ENCODE measurements around the gene GPR17. TPM values are rescaled to one million over a fixed set of nuclear protein-coding genes. Genes with fewer than 3 reads are reported as not detected.

The GPR17 gene
- total and polyA plus RNA-seq, 9 of the 15 experiments (the other 6 are each of a cell fraction or from before 2014, with no cell fraction given), result not detected

GRCh38 chr2:127679680-127680361 is 33.9 kb downstream of the GPR17 start:
- H3K9ac ChIP-seq (ENCODE audit: insufficient read depth in 1 of 2, low read depth in 2 of 2, low read length in 2 of 2), result no peak overlapping the region
- in situ Hi-C loops (cut with MboI), result no loop called here

More at GRCh38 chr2:127679680-127680361, 33.9 kb downstream of the GPR17 start:
- no peak overlapping the region for H3K4me3 ChIP-seq
- H3K36me3 ChIP-seq (ENCODE audit: control insufficient read depth, insufficient read depth, low read length), result no peaks in the 10 kb centered on the region
- no peaks in the 10 kb centered on the region for H3K9me3 ChIP-seq (replicated peaks; ENCODE audit: control insufficient read depth, insufficient read depth, low read depth, low read length)
- H3K79me2 ChIP-seq (ENCODE audit: control insufficient read depth, insufficient read depth, low read length), result no peaks in the 10 kb centered on the region
- H4K20me1 ChIP-seq (replicated peaks; ENCODE audit: control insufficient read depth, insufficient read depth, low read length), result peaks cover 6% of the 10 kb centered on the region; the same call in 1 of the 2 replicates
- 9% methylated on average over 14 of the region's 15 CpGs for WGBS (ENCODE audit: insufficient coverage, low coverage, missing lambda C conversion rate)
- TF ChIP-seq SMAD4 (CRISPR knock-in tag; conservative IDR thresholded peaks at IDR 0.05) (no peak), AFF1 (IDR thresholded peaks at IDR 0.05; ENCODE audit: low read depth in 1 of 2, partially characterized antibody in 2 of 2) (no peak)
- H3K9me1 ChIP-seq (ENCODE audit: control insufficient read depth, insufficient read depth, low read length), result no peaks in the 10 kb centered on the region
- CTCF ChIA-PET (ENCODE audit: low intra/inter-chr PET ratio), result no interaction called here
- H3K27ac ChIP-seq (ENCODE audit: extremely low read depth, low read depth, low read length), result no peak overlapping the region
- POLR2A ChIA-PET, result no interaction called here
- FAIRE-seq (no peak), ATAC-seq (no peak), DNase-seq (ENCODE audit: extremely low read depth in 1 of 4, low spot score in 3 of 4) (no peak)
- H3K27me3 ChIP-seq (ENCODE audit: control insufficient read depth in 2 of 2, insufficient read depth in 2 of 2, low read length in 2 of 2), result peaks cover 42 to 65% of the 10 kb centered on the region in 2 experiments
- H3K4me1 ChIP-seq (replicated peaks in 1 of 2; ENCODE audit: control insufficient read depth in 2 of 2, insufficient read depth in 2 of 2, low read length in 2 of 2), result peaks cover 0 to 15% of the 10 kb centered on the region in 2 experiments; a peak in 3 of 5 replicates
- H2AFZ ChIP-seq (ENCODE audit: low read depth, low read length), result no peak overlapping the region
- no TSS peak for BruUV-seq (replicated peaks)
- intact Hi-C loops (cut with micrococcal nuclease), result no loop called here
- no peak overlapping the region for H3K4me2 ChIP-seq (ENCODE audit: insufficient read depth, low read length)

Data from K562 (cell line).